ENCODE measurements around the gene TMEM9. TPM values are rescaled to one million over a fixed set of nuclear protein-coding genes. Genes with fewer than 3 reads are reported as not detected.
A peak's percentile ranks its signal among the peaks of the same experiment; 100 is the strongest.

Gene TMEM9
- total RNA-seq: 63.9 and 64.2 TPM in 2 replicates
- long read RNA-seq, transcript TMEM9-201 (5 exons, 1,959 nt): minor isoform, 8 of 149 reads
- long read RNA-seq, transcript TMEM9-204 (6 exons, 1,529 nt): major isoform, 122 of 149 reads
- long read RNA-seq, partial matches to known transcripts: 1 of 149 reads
- long read RNA-seq, other reads (novel, unspliced or antisense): 10 of 149 reads

- DNase-seq (ENCODE audit: extremely low spot score, unreplicated experiment): peak; percentile 98
- TF ChIP-seq CTCF (IDR thresholded peaks at IDR 0.05): no peak
- peak within 1 kb of the TSS; percentile 82 for H3K27ac Mint-ChIP-seq (ENCODE audit: unreplicated experiment)
- peaks cover 9% of the 10 kb centered on the region for H3K36me3 Mint-ChIP-seq (ENCODE audit: unreplicated experiment)
- H3K27me3 Mint-ChIP-seq (ENCODE audit: unreplicated experiment): peaks cover 19% of the 10 kb centered on the region
- H3K4me1 Mint-ChIP-seq (ENCODE audit: unreplicated experiment): peaks cover 19% of the 10 kb centered on the region
- H3K9me3 Mint-ChIP-seq (ENCODE audit: unreplicated experiment): no peaks in the 10 kb centered on the region
- H3K4me3 Mint-ChIP-seq (ENCODE audit: unreplicated experiment): peak within 1 kb of the TSS; percentile 85
Measured at GRCh38 chr1:201154389-201155165, at the start of gene TMEM9. TSS of gene TMEM9 (minus strand) at chr1:201154474. CDS start at chr1:201153923, 551 bp downstream.

DNA sequence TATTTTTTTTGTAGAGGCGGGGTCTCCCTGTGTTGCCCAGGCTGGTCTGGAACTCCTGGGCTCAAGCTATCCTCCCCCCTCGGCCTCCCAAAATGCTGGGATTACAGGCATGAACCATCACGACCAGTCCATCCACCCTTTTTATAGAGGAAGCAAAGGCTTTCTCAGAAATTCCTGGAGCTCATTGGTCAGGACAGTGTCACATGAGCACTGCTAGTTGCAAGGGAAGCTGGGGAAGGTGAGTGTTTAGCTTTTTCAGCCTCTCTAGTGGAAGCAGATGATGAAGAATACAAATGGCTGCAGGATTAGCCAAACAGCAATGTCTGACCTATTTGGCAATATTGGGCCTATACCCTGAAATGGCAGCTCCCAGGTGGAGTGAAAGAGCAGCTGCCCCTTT lies 44.3 kb upstream of the TMEM9 start:
- TF ChIP-seq CTCF (IDR thresholded peaks at IDR 0.05): no peak
- H3K27me3 Mint-ChIP-seq (ENCODE audit: unreplicated experiment): peaks cover 17% of the 10 kb centered on the region
- no peaks in the 10 kb centered on the region for H3K9me3 Mint-ChIP-seq (ENCODE audit: unreplicated experiment)
- H3K4me1 Mint-ChIP-seq (ENCODE audit: unreplicated experiment): no peaks in the 10 kb centered on the region
- no peaks in the 10 kb centered on the region for H3K36me3 Mint-ChIP-seq (ENCODE audit: unreplicated experiment)
- H3K27ac Mint-ChIP-seq (ENCODE audit: unreplicated experiment): no peak overlapping the region
- no peak for DNase-seq (ENCODE audit: extremely low spot score, unreplicated experiment)
- no peak overlapping the region for H3K4me3 Mint-ChIP-seq (ENCODE audit: unreplicated experiment)

- Mint-ChIP-seq H3K9me3 (ENCODE audit: unreplicated experiment) (no peaks in the 10 kb centered on the region), H3K27me3 (ENCODE audit: unreplicated experiment) (peaks cover 14% of the 10 kb centered on the region), H3K27ac (ENCODE audit: unreplicated experiment) (no peak overlapping the region), H3K36me3 (ENCODE audit: unreplicated experiment) (no peaks in the 10 kb centered on the region), H3K4me1 (ENCODE audit: unreplicated experiment) (peaks cover 7% of the 10 kb centered on the region), H3K4me3 (ENCODE audit: unreplicated experiment) (no peak overlapping the region)
- no peak for DNase-seq (ENCODE audit: extremely low spot score, unreplicated experiment)
- no peak for TF ChIP-seq CTCF (IDR thresholded peaks at IDR 0.05)
Measured at GRCh38 chr1:201194046-201194445, 39.8 kb upstream of the TMEM9 start.

DNA sequence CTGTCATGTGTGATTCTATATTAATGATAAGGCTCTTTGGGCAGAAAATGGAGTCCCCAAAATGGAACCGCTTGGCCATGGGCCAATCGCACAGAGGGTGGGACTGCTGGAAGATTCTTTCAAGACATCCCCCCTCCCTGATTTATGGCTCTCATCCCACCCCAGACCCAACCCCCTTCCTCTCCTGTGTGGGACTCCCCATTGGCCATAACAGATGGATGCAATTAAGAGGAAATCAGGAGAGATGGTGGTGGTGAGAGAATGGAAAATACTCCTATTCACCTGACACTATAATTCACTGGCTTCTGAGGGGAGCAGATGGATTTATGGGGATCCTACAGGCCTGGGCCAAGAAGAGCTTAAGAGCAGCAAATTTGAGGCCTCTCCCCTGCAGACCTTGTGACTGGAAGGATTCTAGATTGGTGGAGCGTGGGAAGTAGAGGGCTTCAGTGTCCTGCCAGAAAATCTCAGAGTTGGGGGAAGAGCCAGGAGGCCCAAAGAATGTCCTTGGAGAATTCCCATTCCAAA lies 38.1 kb upstream of the TMEM9 start:
- no peak overlapping the region for H3K27ac Mint-ChIP-seq (ENCODE audit: unreplicated experiment)
- no peak overlapping the region for H3K4me3 Mint-ChIP-seq (ENCODE audit: unreplicated experiment)
- DNase-seq (ENCODE audit: extremely low spot score, unreplicated experiment): no peak
- H3K27me3 Mint-ChIP-seq (ENCODE audit: unreplicated experiment): peaks cover 20% of the 10 kb centered on the region
- no peaks in the 10 kb centered on the region for H3K9me3 Mint-ChIP-seq (ENCODE audit: unreplicated experiment)
- peaks cover 7% of the 10 kb centered on the region for H3K4me1 Mint-ChIP-seq (ENCODE audit: unreplicated experiment)
- no peak for TF ChIP-seq CTCF (IDR thresholded peaks at IDR 0.05)
- no peaks in the 10 kb centered on the region for H3K36me3 Mint-ChIP-seq (ENCODE audit: unreplicated experiment)

- H3K4me1 Mint-ChIP-seq (ENCODE audit: unreplicated experiment): peaks cover 7% of the 10 kb centered on the region
- no peak overlapping the region for H3K27ac Mint-ChIP-seq (ENCODE audit: unreplicated experiment)
- H3K36me3 Mint-ChIP-seq (ENCODE audit: unreplicated experiment): no peaks in the 10 kb centered on the region
- no peak for DNase-seq (ENCODE audit: extremely low spot score, unreplicated experiment)
- TF ChIP-seq CTCF (IDR thresholded peaks at IDR 0.05): no peak
- peaks cover 22% of the 10 kb centered on the region for H3K27me3 Mint-ChIP-seq (ENCODE audit: unreplicated experiment)
- no peak overlapping the region for H3K4me3 Mint-ChIP-seq (ENCODE audit: unreplicated experiment)
- H3K9me3 Mint-ChIP-seq (ENCODE audit: unreplicated experiment): no peaks in the 10 kb centered on the region
Measured at GRCh38 chr1:201191653-201192260, 37.5 kb upstream of the TMEM9 start.
